Measurements from ENCODE around the gene SLC9B2. TPM values are rescaled to one million over a fixed set of nuclear protein-coding genes. Genes with fewer than 3 reads are reported as not detected.

The SLC9B2 gene
- total RNA-seq, 1 experiment from 2014 or later, result 4.6 TPM

DNA sequence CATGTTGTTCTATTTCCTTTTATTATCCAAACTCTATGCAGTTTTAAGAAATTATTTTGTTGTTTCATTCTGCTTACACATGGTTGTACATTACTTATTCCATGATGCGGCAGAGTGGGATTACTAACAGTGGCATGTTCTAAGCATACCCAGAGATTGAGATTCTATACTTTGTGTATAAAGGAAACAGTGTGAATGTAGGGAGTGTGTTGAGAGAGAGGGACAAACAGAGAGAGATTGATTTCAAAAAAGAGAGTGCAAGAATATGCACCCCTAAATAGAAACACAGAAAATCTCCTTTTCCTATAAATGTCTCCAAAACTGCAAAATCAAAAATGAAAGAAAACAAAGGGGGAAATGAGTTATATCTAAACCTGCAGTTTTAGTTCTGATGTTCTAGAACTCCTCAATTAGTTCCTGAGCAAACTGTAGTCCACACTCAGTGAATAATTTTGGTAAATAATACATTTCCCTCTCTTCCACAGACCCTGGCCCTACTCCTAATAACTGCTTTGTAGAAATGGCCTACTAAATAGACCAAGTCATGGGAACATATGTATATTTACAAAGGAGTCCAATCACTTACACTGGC lies 88.0 kb downstream of the SLC9B2 start:
- ATAC-seq (no peak), DNase-seq (ENCODE audit: low spot score) (no peak)
- CTCF ChIA-PET, result interaction anchor here (0.9 kb wide), 1 partner anchor 44 kb away, joined by 5 read pairs; no protein-coding TSS in a partner anchor
- Mint-ChIP-seq H3K4me3 (no peak overlapping the region), H3K36me3 (peaks cover 10% of the 10 kb centered on the region), H3K4me1 (no peaks in the 10 kb centered on the region), H3K9me3 (peaks cover 17% of the 10 kb centered on the region), H3K27ac (no peak overlapping the region), H3K27me3 (ENCODE audit: low read depth) (no peaks in the 10 kb centered on the region)
- TF ChIP-seq ATF1 (CRISPR knock-in tag; IDR thresholded peaks at IDR 0.05), result no peak
- no peak for TF ChIP-seq ZNF416 (CRISPR knock-in tag; IDR thresholded peaks at IDR 0.05)
- no peak for TF ChIP-seq CREB1 (CRISPR knock-in tag; IDR thresholded peaks at IDR 0.05)
- TF ChIP-seq E2F4 (CRISPR knock-in tag; IDR thresholded peaks at IDR 0.05; ENCODE audit: borderline replicate concordance, low read depth), result no peak
- no peak for TF ChIP-seq TEAD1 (CRISPR knock-in tag; IDR thresholded peaks at IDR 0.05)
- TF ChIP-seq, protein P1, sequence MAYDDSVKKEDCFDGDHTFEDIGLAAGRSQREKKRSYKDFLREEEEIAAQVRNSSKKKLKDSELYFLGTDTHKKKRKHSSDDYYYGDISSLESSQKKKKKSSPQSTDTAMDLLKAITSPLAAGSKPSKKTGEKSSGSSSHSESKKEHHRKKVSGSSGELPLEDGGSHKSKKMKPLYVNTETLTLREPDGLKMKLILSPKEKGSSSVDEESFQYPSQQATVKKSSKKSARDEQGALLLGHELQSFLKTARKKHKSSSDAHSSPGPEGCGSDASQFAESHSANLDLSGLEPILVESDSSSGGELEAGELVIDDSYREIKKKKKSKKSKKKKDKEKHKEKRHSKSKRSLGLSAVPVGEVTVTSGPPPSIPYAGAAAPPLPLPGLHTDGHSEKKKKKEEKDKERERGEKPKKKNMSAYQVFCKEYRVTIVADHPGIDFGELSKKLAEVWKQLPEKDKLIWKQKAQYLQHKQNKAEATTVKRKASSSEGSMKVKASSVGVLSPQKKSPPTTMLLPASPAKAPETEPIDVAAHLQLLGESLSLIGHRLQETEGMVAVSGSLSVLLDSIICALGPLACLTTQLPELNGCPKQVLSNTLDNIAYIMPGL (CRISPR knock-in tag; IDR thresholded peaks at IDR 0.05), result no peak
- no peak for TF ChIP-seq NFATC4 (CRISPR knock-in tag; IDR thresholded peaks at IDR 0.05)
- no peak for TF ChIP-seq ESRRA (CRISPR knock-in tag; IDR thresholded peaks at IDR 0.05; ENCODE audit: borderline replicate concordance)
- POLR2A ChIA-PET, result no interaction called here

GRCh38 chr4:102981005-102981404 lies 95.6 kb downstream of the SLC9B2 start:
- ChIA-PET POLR2A (no interaction called here), CTCF (interaction anchor here (1.0 kb wide), 1 partner anchor 110 kb away, joined by 3 read pairs; no protein-coding TSS in a partner anchor)
- Mint-ChIP-seq H3K9me3 (peaks cover 15% of the 10 kb centered on the region), H3K27ac (no peak overlapping the region), H3K36me3 (no peaks in the 10 kb centered on the region), H3K27me3 (ENCODE audit: low read depth) (peaks cover 3% of the 10 kb centered on the region; the same call in 1 of the 2 replicates), H3K4me1 (no peaks in the 10 kb centered on the region), H3K4me3 (no peak overlapping the region)
- DNase-seq (ENCODE audit: low spot score), result no peak
- no peak for ATAC-seq
- TF ChIP-seq, protein P2, sequence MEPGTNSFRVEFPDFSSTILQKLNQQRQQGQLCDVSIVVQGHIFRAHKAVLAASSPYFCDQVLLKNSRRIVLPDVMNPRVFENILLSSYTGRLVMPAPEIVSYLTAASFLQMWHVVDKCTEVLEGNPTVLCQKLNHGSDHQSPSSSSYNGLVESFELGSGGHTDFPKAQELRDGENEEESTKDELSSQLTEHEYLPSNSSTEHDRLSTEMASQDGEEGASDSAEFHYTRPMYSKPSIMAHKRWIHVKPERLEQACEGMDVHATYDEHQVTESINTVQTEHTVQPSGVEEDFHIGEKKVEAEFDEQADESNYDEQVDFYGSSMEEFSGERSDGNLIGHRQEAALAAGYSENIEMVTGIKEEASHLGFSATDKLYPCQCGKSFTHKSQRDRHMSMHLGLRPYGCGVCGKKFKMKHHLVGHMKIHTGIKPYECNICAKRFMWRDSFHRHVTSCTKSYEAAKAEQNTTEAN (CRISPR knock-in tag; IDR thresholded peaks at IDR 0.05), result no peak
- no peak for TF ChIP-seq NFE2L1 (CRISPR knock-in tag; IDR thresholded peaks at IDR 0.05)

Other genes starting within 250 kb of the SLC9B2 start
- gene UBE2D3, start 249.2 kb downstream of the SLC9B2 start, total RNA-seq (2021), result 326 to 351 TPM (median 334 TPM) in 3 replicates
- 30.0 to 36.6 TPM (median 36.2 TPM) in 3 replicates for gene CISD2, start 207.8 kb downstream of the SLC9B2 start, total RNA-seq (2021)
- gene SLC9B1, start 57.1 kb downstream of the SLC9B2 start, total RNA-seq (2021), result 0.34 to 1.4 TPM (median 0.59 TPM) in 3 replicates
- 38.8 to 40.7 TPM (median 39.6 TPM) in 3 replicates for gene BDH2, start 23.1 kb upstream of the SLC9B2 start, total RNA-seq (2021)
- 41.5 to 46.6 TPM (median 44.4 TPM) in 3 replicates for gene CENPE, start 121.6 kb upstream of the SLC9B2 start, total RNA-seq (2021)

Data from WTC11 (cell line).